ENCODE data around the gene ATP5F1D.

DNA sequence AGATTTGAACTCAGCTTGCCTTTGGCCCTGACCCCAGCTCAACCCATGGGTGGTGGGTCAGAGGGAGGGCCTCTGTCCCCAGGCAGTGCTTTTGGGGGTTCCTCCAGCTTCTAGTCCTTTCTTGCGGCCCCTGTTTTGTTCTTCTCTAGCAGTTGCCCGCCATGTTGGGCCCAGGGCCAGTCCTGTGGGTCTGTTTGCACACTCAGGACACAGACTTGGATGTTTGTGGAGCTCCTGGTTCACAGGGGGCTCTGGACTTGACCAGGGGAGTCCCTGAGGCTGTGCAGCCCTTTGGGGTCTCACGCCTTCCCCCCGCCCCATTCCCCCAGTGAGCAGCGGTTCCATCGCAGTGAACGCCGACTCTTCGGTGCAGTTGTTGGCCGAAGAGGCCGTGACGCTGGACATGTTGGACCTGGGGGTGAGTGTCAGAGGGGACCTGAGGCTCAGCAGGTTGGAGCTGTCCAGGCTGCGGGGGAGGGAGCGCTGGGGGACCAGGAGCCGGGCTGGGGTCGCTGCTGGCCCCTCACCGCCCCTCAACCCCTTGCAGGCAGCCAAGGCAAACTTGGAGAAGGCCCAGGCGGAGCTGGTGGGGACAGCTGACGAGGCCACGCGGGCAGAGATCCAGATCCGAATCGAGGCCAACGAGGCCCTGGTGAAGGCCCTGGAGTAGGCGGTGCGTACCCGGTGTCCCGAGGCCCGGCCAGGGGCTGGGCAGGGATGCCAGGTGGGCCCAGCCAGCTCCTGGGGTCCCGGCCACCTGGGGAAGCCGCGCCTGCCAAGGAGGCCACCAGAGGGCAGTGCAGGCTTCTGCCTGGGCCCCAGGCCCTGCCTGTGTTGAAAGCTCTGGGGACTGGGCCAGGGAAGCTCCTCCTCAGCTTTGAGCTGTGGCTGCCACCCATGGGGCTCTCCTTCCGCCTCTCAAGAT lies 2.5 kb downstream of the ATP5F1D start:
- TF ChIP-seq, protein P1, sequence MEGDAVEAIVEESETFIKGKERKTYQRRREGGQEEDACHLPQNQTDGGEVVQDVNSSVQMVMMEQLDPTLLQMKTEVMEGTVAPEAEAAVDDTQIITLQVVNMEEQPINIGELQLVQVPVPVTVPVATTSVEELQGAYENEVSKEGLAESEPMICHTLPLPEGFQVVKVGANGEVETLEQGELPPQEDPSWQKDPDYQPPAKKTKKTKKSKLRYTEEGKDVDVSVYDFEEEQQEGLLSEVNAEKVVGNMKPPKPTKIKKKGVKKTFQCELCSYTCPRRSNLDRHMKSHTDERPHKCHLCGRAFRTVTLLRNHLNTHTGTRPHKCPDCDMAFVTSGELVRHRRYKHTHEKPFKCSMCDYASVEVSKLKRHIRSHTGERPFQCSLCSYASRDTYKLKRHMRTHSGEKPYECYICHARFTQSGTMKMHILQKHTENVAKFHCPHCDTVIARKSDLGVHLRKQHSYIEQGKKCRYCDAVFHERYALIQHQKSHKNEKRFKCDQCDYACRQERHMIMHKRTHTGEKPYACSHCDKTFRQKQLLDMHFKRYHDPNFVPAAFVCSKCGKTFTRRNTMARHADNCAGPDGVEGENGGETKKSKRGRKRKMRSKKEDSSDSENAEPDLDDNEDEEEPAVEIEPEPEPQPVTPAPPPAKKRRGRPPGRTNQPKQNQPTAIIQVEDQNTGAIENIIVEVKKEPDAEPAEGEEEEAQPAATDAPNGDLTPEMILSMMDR (IDR thresholded peaks at IDR 0.05), result peak; percentile 90 to 99 (median 94)
- TF ChIP-seq POLR2A (IDR thresholded peaks at IDR 0.05), result peak in 1 of 2 donors; percentile 35
